ENCODE data around the gene TCF7L2.

TCF7L2 gene

DNA sequence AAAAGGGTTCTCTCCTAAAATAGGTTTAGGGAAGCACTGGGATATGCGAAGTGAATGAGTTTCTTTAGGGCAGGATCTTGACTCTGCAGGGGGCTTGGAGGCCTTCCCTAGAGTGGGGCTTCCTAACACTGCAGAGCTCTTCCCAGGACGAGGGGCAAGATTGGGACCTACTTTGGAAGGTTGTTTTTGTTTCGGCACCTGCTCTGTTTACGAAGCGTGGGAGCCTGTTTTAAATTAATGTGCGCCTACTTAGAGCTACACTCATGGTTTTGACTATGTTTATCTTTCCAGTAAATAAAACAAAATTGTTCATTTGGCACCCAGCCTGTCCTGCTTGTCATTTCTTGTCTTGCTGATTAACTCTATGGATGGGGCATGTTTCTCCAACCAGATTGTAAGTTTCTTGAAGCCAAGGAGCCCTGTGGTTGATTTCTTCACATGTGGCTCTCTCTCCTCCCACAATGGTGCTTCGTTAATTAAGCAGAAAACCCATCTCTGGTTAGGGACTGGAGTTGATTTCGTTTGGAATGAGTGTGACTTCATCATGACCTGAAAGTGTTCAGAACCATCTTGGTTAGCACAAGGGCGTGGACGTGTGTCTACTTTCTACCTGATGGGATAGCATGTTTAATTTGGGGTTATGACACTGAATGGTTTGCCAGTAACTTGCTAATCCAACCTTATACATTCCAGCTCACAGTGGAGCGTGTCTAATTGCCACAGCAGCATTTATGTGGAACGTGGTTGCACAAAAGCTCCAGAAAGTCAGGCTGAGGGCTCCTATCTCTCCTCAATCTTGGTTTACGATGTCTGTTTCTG is 98.1 kb downstream of the TCF7L2 start:
- no peak overlapping the region for H2AFZ ChIP-seq (ENCODE audit: low read length)
- H3K4me1 ChIP-seq (ENCODE audit: insufficient read depth, low read length, severe bottlenecking) = peaks cover 63% of the 10 kb centered on the region
- no peak overlapping the region for H3K27ac ChIP-seq (ENCODE audit: low read depth, low read length, poor library complexity, severe bottlenecking)
- 0 out of 2 replicates have a peak, but pooled peaks cover 11% of the 10 kb centered on the region for H3K79me2 ChIP-seq (ENCODE audit: insufficient read depth, low read length)
- H3K36me3 ChIP-seq (ENCODE audit: insufficient read depth, low read length) = peaks cover 4% of the 10 kb centered on the region; the same call in 1 of the 2 replicates
- no peaks in the 10 kb centered on the region for H3K9me3 ChIP-seq (ENCODE audit: low read length)
- H3F3A ChIP-seq (ENCODE audit: insufficient read depth, low read length) = no peaks in the 10 kb centered on the region
- no peak overlapping the region for H3K9ac ChIP-seq (ENCODE audit: low read length)
- TF ChIP-seq, protein P1, sequence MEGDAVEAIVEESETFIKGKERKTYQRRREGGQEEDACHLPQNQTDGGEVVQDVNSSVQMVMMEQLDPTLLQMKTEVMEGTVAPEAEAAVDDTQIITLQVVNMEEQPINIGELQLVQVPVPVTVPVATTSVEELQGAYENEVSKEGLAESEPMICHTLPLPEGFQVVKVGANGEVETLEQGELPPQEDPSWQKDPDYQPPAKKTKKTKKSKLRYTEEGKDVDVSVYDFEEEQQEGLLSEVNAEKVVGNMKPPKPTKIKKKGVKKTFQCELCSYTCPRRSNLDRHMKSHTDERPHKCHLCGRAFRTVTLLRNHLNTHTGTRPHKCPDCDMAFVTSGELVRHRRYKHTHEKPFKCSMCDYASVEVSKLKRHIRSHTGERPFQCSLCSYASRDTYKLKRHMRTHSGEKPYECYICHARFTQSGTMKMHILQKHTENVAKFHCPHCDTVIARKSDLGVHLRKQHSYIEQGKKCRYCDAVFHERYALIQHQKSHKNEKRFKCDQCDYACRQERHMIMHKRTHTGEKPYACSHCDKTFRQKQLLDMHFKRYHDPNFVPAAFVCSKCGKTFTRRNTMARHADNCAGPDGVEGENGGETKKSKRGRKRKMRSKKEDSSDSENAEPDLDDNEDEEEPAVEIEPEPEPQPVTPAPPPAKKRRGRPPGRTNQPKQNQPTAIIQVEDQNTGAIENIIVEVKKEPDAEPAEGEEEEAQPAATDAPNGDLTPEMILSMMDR (IDR thresholded peaks at IDR 0.05; ENCODE audit: low read length) = no peak
- TF ChIP-seq EZH2 (IDR thresholded peaks at IDR 0.05; ENCODE audit: borderline replicate concordance, low read length) = no peak
- no peak overlapping the region; the same call in 1 of the 2 replicates for H3K4me2 ChIP-seq (ENCODE audit: low read length)
- no peaks in the 10 kb centered on the region for H3K9me2 ChIP-seq (ENCODE audit: low read depth, low read length)
- no peaks in the 10 kb centered on the region for H4K20me1 ChIP-seq (ENCODE audit: insufficient read depth, low read length)
- H3K27me3 ChIP-seq (ENCODE audit: insufficient read depth, low read length) = no peaks in the 10 kb centered on the region
- H3K4me3 ChIP-seq (ENCODE audit: low read depth, low read length, poor library complexity, severe bottlenecking) = no peak overlapping the region

- Histone ChIP-seq H3K4me3 (ENCODE audit: low read depth, low read length, poor library complexity, severe bottlenecking) (no peak overlapping the region), H3K36me3 (ENCODE audit: insufficient read depth, low read length) (0 out of 2 replicates have a peak, but pooled peaks cover 10% of the 10 kb centered on the region), H3K27ac (ENCODE audit: low read depth, low read length, poor library complexity, severe bottlenecking) (peak overlapping the region; percentile 41), H3K79me2 (ENCODE audit: insufficient read depth, low read length) (0 out of 2 replicates have a peak, but pooled peaks cover 9% of the 10 kb centered on the region), H3F3A (ENCODE audit: insufficient read depth, low read length) (no peaks in the 10 kb centered on the region), H2AFZ (ENCODE audit: low read length) (no peak overlapping the region), H3K9me3 (ENCODE audit: low read length) (no peaks in the 10 kb centered on the region), H3K4me2 (ENCODE audit: low read length) (no peak overlapping the region), H3K9me2 (ENCODE audit: low read depth, low read length) (no peaks in the 10 kb centered on the region), H4K20me1 (ENCODE audit: insufficient read depth, low read length) (no peaks in the 10 kb centered on the region), H3K27me3 (ENCODE audit: insufficient read depth, low read length) (no peaks in the 10 kb centered on the region), H3K9ac (ENCODE audit: low read length) (no peak overlapping the region), H3K4me1 (ENCODE audit: insufficient read depth, low read length, severe bottlenecking) (peaks cover 75% of the 10 kb centered on the region)
- TF ChIP-seq, protein P1 (IDR thresholded peaks at IDR 0.05; ENCODE audit: low read length) = no peak
- TF ChIP-seq EZH2 (IDR thresholded peaks at IDR 0.05; ENCODE audit: borderline replicate concordance, low read length) = no peak
Observed at GRCh38 chr10:113049881-113050280, 99.8 kb downstream of the TCF7L2 start.

DNA sequence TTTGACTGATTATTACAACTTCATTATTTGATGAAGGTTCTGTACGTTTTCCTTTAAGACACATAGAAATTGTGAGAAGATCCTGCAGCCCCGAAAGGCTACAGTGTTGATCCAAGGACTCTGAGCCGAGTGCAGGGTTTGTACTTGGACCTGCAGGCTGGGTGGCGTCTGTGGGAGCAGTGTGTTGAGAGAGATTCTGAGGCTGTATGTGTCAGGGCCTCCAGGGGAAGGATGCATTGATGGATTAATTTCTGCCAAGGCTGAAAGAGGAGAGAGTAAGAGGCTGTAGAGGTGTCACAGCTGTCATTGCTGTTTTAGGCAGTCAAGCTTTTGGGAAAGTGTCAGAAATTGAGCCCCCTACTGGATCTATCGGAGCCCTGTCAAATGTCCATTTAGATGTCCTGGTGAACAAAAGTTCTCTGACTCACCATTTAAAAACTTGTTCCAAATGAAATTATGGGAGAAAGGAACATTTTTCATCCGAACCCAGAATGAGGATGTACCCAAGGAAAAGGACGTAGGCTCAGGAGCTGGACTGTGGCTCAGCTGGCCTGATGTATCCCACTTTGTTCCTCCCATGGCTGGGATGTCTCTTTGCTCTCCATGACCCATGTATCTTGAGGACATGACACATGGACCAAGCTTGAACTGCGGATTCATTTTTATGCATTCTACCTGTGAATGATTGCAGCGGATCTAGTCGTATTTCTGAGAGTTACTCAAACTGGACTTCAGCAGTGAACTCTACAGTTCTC is 102.2 kb downstream of the TCF7L2 start:
- Histone ChIP-seq H3K27me3 (ENCODE audit: insufficient read depth, low read length) (no peaks in the 10 kb centered on the region), H3K27ac (ENCODE audit: low read depth, low read length, poor library complexity, severe bottlenecking) (no peak overlapping the region), H3K79me2 (ENCODE audit: insufficient read depth, low read length) (peaks cover 8% of the 10 kb centered on the region; the same call in 1 of the 2 replicates), H3K9ac (ENCODE audit: low read length) (no peak overlapping the region), H3K4me1 (ENCODE audit: insufficient read depth, low read length, severe bottlenecking) (peaks cover 87% of the 10 kb centered on the region), H3K9me3 (ENCODE audit: low read length) (no peaks in the 10 kb centered on the region), H3K4me3 (ENCODE audit: low read depth, low read length, poor library complexity, severe bottlenecking) (no peak overlapping the region), H3K4me2 (ENCODE audit: low read length) (no peak overlapping the region), H3K36me3 (ENCODE audit: insufficient read depth, low read length) (0 out of 2 replicates have a peak, but pooled peaks cover 6% of the 10 kb centered on the region), H2AFZ (ENCODE audit: low read length) (no peak overlapping the region), H3F3A (ENCODE audit: insufficient read depth, low read length) (no peaks in the 10 kb centered on the region), H3K9me2 (ENCODE audit: low read depth, low read length) (no peaks in the 10 kb centered on the region), H4K20me1 (ENCODE audit: insufficient read depth, low read length) (no peaks in the 10 kb centered on the region)
- no peak for TF ChIP-seq EZH2 (IDR thresholded peaks at IDR 0.05; ENCODE audit: borderline replicate concordance, low read length)
- TF ChIP-seq, protein P1 (IDR thresholded peaks at IDR 0.05; ENCODE audit: low read length) = peak; percentile 50; the same call in 1 of the 2 replicates
